Astrocyte of the spinal cord (primary cell): Measurements from ENCODE around the gene TLX1.

Source experiments
- DNase-seq: peaks from one replicate; pipeline ENCODE4 v3.0.0; 2011; ENCODE audit warnings: low read depth, low spot score
- H3K4me3 ChIP-seq: 2 replicates; pipeline ENCODE4 v1.5.1; 2011; ENCODE audit warnings: low read depth, mild to moderate bottlenecking, low read length, moderate library complexity
- CTCF ChIP-seq: IDR thresholded peaks from 2 replicates; pipeline ENCODE4 v1.5.1; 2012; ENCODE audit warnings: low read depth, mild to moderate bottlenecking, low read length, inconsistent platforms
- in situ Hi-C: cut with HindIII; loops from 2 replicates; pipeline ENCODE4 v1.10.0; 2017; ENCODE audit warnings: low sequenced_read_pairs

The TLX1 gene

GRCh38 chr10:101091546-101092290, 39.4 kb upstream of the TLX1 start:
- no peak overlapping the region for H3K4me3 ChIP-seq
- in situ Hi-C loops, result no loop called here
- TF ChIP-seq CTCF, result no peak
- no peak for DNase-seq

GRCh38 chr10:101092881-101093354, 38.2 kb upstream of the TLX1 start:
- in situ Hi-C loops, result no loop called here
- no peak overlapping the region for H3K4me3 ChIP-seq
- DNase-seq, result no peak
- TF ChIP-seq CTCF, result no peak

- H3K4me3 ChIP-seq, result no peak overlapping the region
- TF ChIP-seq CTCF, result no peak
- no peak for DNase-seq
- in situ Hi-C loops, result no loop called here
Measured at GRCh38 chr10:101094121-101094879, 36.8 kb upstream of the TLX1 start.

- DNase-seq, result no peak
- TF ChIP-seq CTCF, result no peak
- in situ Hi-C loops, result no loop called here
- no peak overlapping the region for H3K4me3 ChIP-seq
Measured at GRCh38 chr10:101095004-101095403, 36.1 kb upstream of the TLX1 start.

GRCh38 chr10:101095550-101096213, 35.4 kb upstream of the TLX1 start:
- peak; percentile 27 for DNase-seq
- in situ Hi-C loops, result no loop called here
- H3K4me3 ChIP-seq, result no peak overlapping the region
- TF ChIP-seq CTCF, result peak; percentile 93

- DNase-seq, result no peak
- in situ Hi-C loops, result no loop called here
- no peak for TF ChIP-seq CTCF
- H3K4me3 ChIP-seq, result no peak overlapping the region
Measured at GRCh38 chr10:101096378-101096777, 34.7 kb upstream of the TLX1 start.
